Measurements from ENCODE around the gene LRRC42. TPM values are rescaled to one million over a fixed set of nuclear protein-coding genes. Genes with fewer than 3 reads are reported as not detected.
"Not testable (repeated sequence)": the region's sequence is repeated elsewhere in the genome, so short reads cannot be mapped to it uniquely, and the experiment has no call there.

LRRC42 gene
- total and polyA plus RNA-seq, 8 donors = 2.9 to 23.5 (median 13.4) TPM

- H3K27me3 ChIP-seq = no peaks in the 10 kb centered on the region
- H3K36me3 ChIP-seq = peaks cover 61 to 100% (median 98%) of the 10 kb centered on the region in 4 donors
- no peak overlapping the region for H3K4me3 ChIP-seq
- no peak for TF ChIP-seq POLR2AphosphoS5 (IDR thresholded peaks at IDR 0.05)
- no peak for TF ChIP-seq EP300 (IDR thresholded peaks at IDR 0.05)
- no peak for TF ChIP-seq POLR2A (IDR thresholded peaks at IDR 0.05)
- TF ChIP-seq CTCF (IDR thresholded peaks at IDR 0.05) = no peak
- 39 to 79% (median 67%) methylated on average over 3 of the region's 3 CpGs for WGBS, 5 donors
- no peaks in the 10 kb centered on the region for H3K9me3 ChIP-seq
- no peak for DNase-seq
- no peak overlapping the region for H3K27ac ChIP-seq
- intact Hi-C loops (cut with DNase I; ENCODE audit: low total_unique reads) = no loop called here
- peaks cover 0 to 9% (median 0%) of the 10 kb centered on the region in 4 donors for H3K4me1 ChIP-seq
These were observed 20.6 kb downstream of the LRRC42 start for GRCh38 chr1:53966794-53967193.

DNA sequence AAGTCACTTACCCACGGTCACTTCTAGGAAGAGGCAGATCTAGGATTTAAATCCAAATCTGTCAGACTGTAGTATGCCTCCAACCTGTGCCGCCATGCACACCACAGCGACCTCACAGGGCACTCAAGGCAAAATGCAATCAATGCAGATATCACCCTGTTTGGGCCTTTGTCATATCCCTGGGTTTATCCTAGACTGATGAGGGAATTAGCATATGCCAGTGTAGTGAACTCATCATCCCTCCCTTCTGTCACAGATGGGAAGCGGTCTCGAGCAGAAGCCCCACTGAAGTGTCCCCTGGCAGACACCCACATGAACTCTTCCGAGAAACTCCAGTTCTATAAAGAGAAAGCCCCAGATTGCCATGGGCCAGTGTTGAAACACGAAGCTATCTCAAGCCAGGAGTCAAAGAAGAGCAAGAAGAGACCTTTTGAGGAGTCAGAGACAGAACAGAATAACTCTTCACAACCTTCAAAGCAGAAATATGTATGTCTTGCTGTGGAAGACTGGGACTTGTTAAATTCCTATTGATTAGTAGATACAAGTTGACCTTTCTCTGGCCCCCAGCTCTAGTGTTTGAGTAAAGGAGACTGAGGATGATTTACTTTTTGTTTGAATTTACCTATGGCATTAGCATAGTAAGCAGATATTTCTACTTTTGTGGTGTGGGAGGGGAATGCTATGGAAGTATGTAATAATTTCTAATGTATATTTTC lies 21.4 kb downstream of the LRRC42 start:
- peaks cover 0 to 9% (median 0%) of the 10 kb centered on the region in 4 donors for H3K4me1 ChIP-seq
- H3K27me3 ChIP-seq = no peaks in the 10 kb centered on the region
- no peak overlapping the region for H3K27ac ChIP-seq
- H3K36me3 ChIP-seq = peaks cover 54 to 98% (median 94%) of the 10 kb centered on the region in 4 donors
- TF ChIP-seq EP300 (IDR thresholded peaks at IDR 0.05) (no peak), CTCF (IDR thresholded peaks at IDR 0.05) (no peak), POLR2AphosphoS5 (IDR thresholded peaks at IDR 0.05) (no peak), POLR2A (IDR thresholded peaks at IDR 0.05) (no peak)
- no peak overlapping the region for H3K4me3 ChIP-seq
- WGBS, 5 donors = 89 to 92% (median 92%) methylated on average over 7 of the region's 7 CpGs
- intact Hi-C loops (cut with DNase I; ENCODE audit: low total_unique reads) = no loop called here
- no peaks in the 10 kb centered on the region for H3K9me3 ChIP-seq
- no peak for DNase-seq

- 50 to 63% (median 58%) methylated on average over 2 of the region's 2 CpGs for WGBS, 5 donors
- H3K4me3 ChIP-seq = no peak overlapping the region
- peaks cover 0 to 9% (median 0%) of the 10 kb centered on the region in 4 donors for H3K4me1 ChIP-seq
- H3K27me3 ChIP-seq = no peaks in the 10 kb centered on the region
- H3K27ac ChIP-seq = no peak overlapping the region
- peak in 1 of 2 donors; percentile 25 for DNase-seq
- peaks cover 49 to 98% (median 91%) of the 10 kb centered on the region in 4 donors for H3K36me3 ChIP-seq
- H3K9me3 ChIP-seq = no peaks in the 10 kb centered on the region
- TF ChIP-seq POLR2A (IDR thresholded peaks at IDR 0.05) = no peak
- no peak for TF ChIP-seq EP300 (IDR thresholded peaks at IDR 0.05)
- TF ChIP-seq POLR2AphosphoS5 (IDR thresholded peaks at IDR 0.05) = no peak
- TF ChIP-seq CTCF (IDR thresholded peaks at IDR 0.05) = no peak
- intact Hi-C loops (cut with DNase I; ENCODE audit: low total_unique reads) = no loop called here
These were observed 22.0 kb downstream of the LRRC42 start for GRCh38 chr1:53968125-53968513.

GRCh38 chr1:53969323-53969722 lies 23.2 kb downstream of the LRRC42 start:
- H3K27me3 ChIP-seq; H3K4me1 ChIP-seq; intact Hi-C loops (cut with DNase I; ENCODE audit: low total_unique reads); H3K27ac ChIP-seq; DNase-seq; H3K4me3 ChIP-seq; H3K9me3 ChIP-seq: not testable (repeated sequence)
- H3K36me3 ChIP-seq = peaks cover 38 to 93% (median 81%) of the 10 kb centered on the region in 4 donors
- 85 to 100% (median 91%) methylated on average over 2 of the region's 2 CpGs for WGBS, 5 donors

GRCh38 chr1:53971718-53972117 lies 25.6 kb downstream of the LRRC42 start:
- intact Hi-C loops (cut with DNase I; ENCODE audit: low total_unique reads) = no loop called here

More at GRCh38 chr1:53971718-53972117, 25.6 kb downstream of the LRRC42 start:
- Histone ChIP-seq H3K27me3 (no peaks in the 10 kb centered on the region), H3K9me3 (no peaks in the 10 kb centered on the region), H3K36me3 (peaks cover 26 to 73% (median 61%) of the 10 kb centered on the region in 4 donors), H3K27ac (no peak overlapping the region), H3K4me1 (peaks cover 0 to 9% (median 0%) of the 10 kb centered on the region in 4 donors), H3K4me3 (no peak overlapping the region)
- 77 to 89% (median 85%) methylated on average over 2 of the region's 2 CpGs for WGBS, 5 donors
- TF ChIP-seq EP300 (IDR thresholded peaks at IDR 0.05) (no peak), POLR2A (IDR thresholded peaks at IDR 0.05) (no peak)
- no peak for DNase-seq
